Mucosa of descending colon (tissue), 3 donors: ENCODE data around the gene ISM1. TPM values are rescaled to one million over a fixed set of nuclear protein-coding genes. Genes with fewer than 3 reads are reported as not detected.

Experiments used
- ATAC-seq: fragments of 200-7000 bp; cut with Tn5 transposase; one replicate; pipeline ENCODE4 v1.9.1; 2020; ENCODE audit warnings: mild to moderate bottlenecking, moderate library complexity
- DNase-seq, 3 donors: peaks; one replicate each; pipeline ENCODE4 v3.0.0-alpha.2; 2020
- H3K36me3 ChIP-seq: fragments of 200-600 bp; one replicate; pipeline ENCODE4 v1.8.0; 2021; ENCODE audit warnings: low read depth, mild to moderate bottlenecking
- H3K4me1 ChIP-seq: fragments of 200-600 bp; one replicate; pipeline ENCODE4 v1.8.0; 2021; ENCODE audit warnings: low read depth, mild to moderate bottlenecking
- H3K4me3 ChIP-seq: fragments of 200-600 bp; one replicate; pipeline ENCODE4 v1.8.0; 2021; ENCODE audit warnings: mild to moderate bottlenecking
- H3K9me3 ChIP-seq: fragments of 200-600 bp; one replicate; pipeline ENCODE4 v1.8.0; 2021; ENCODE audit warnings: mild to moderate bottlenecking
- CTCF ChIP-seq: fragments of 200-600 bp; IDR thresholded peaks from one replicate; pipeline ENCODE4 v1.8.0; 2022; ENCODE audit warnings: antibody characterized with exemption, mild to moderate bottlenecking
- intact Hi-C, 2 donors: fragments of 100-400 bp; cut with DNase I in 1 of 2; cut with micrococcal nuclease in 1 of 2; formaldehyde crosslinking; loops; one replicate each; pipeline versions ENCODE4 v1.11.0 to v1.11.1; 2022; cut with DNase I, micrococcal nuclease
- total RNA-seq, 3 donors: library from RNA; stranded (reverse); fragmentation: NEBNext Ultra II Directional in 2 of 3; extraction: Animal tissue kit (Norgen Biotek cat#: 25700) in 2 of 3; gene quantifications; one replicate each; pipeline versions ENCODE4 v1.2.1 to v1.2.4, GENCODE V29; 2021 to 2023
- donor health status: DM: no; HTN: no; CAD: no; lungs with moderate emphysema.
- donor health status: DM: no; HTN: no; CAD: no.
- donor health status: DM: no; HTN: yes; CAD: no.

The ISM1 gene
- total RNA-seq, 3 donors from 2014 or later = 0.14 to 0.72 (median 0.66) TPM

GRCh38 chr20:13263451-13263850, 42.4 kb downstream of the ISM1 start:
- no peak for DNase-seq
- H3K9me3 ChIP-seq = no peaks in the 10 kb centered on the region
- intact Hi-C loops = no loop called here

GRCh38 chr20:13264907-13265306, 43.8 kb downstream of the ISM1 start:
- no peaks in the 10 kb centered on the region for H3K4me1 ChIP-seq
- no peaks in the 10 kb centered on the region for H3K9me3 ChIP-seq
- no peak for DNase-seq
- H3K4me3 ChIP-seq = no peak overlapping the region
- no peaks in the 10 kb centered on the region for H3K36me3 ChIP-seq
- ATAC-seq = no peak
- intact Hi-C loops = no loop called here
- no peak for TF ChIP-seq CTCF

More at GRCh38 chr20:13263451-13263850, 42.4 kb downstream of the ISM1 start:
- Histone ChIP-seq H3K4me3 (no peak overlapping the region), H3K4me1 (no peaks in the 10 kb centered on the region), H3K36me3 (no peaks in the 10 kb centered on the region)
- TF ChIP-seq CTCF = no peak
- ATAC-seq = no peak

- intact Hi-C loops = no loop called here
Measured at GRCh38 chr20:13265941-13266340, 44.9 kb downstream of the ISM1 start.

GRCh38 chr20:13267231-13267630, 46.2 kb downstream of the ISM1 start:
- DNase-seq (no peak), ATAC-seq (no peak)
- H3K36me3 ChIP-seq = no peaks in the 10 kb centered on the region
- H3K9me3 ChIP-seq = no peaks in the 10 kb centered on the region
- intact Hi-C loops = no loop called here
- no peak overlapping the region for H3K4me3 ChIP-seq
- TF ChIP-seq CTCF = no peak
- no peaks in the 10 kb centered on the region for H3K4me1 ChIP-seq

More at GRCh38 chr20:13265941-13266340, 44.9 kb downstream of the ISM1 start:
- Histone ChIP-seq H3K9me3 (no peaks in the 10 kb centered on the region), H3K36me3 (no peaks in the 10 kb centered on the region), H3K4me1 (no peaks in the 10 kb centered on the region), H3K4me3 (no peak overlapping the region)
- no peak for ATAC-seq
- DNase-seq = no peak
- TF ChIP-seq CTCF = no peak

GRCh38 chr20:13268953-13269352, 47.9 kb downstream of the ISM1 start:
- DNase-seq (no peak), ATAC-seq (no peak)
- TF ChIP-seq CTCF = no peak
- no peaks in the 10 kb centered on the region for H3K9me3 ChIP-seq
- intact Hi-C loops = no loop called here
- H3K36me3 ChIP-seq = no peaks in the 10 kb centered on the region
- no peaks in the 10 kb centered on the region for H3K4me1 ChIP-seq
- no peak overlapping the region for H3K4me3 ChIP-seq

GRCh38 chr20:13270211-13270610, 49.1 kb downstream of the ISM1 start:
- H3K9me3 ChIP-seq = no peaks in the 10 kb centered on the region
- no peak for DNase-seq
- H3K4me3 ChIP-seq = no peak overlapping the region
- no peaks in the 10 kb centered on the region for H3K36me3 ChIP-seq
- ATAC-seq = no peak
- TF ChIP-seq CTCF = no peak
- no peaks in the 10 kb centered on the region for H3K4me1 ChIP-seq
- intact Hi-C loops = no loop called here
